Stimulated activated naive CD8-positive, alpha-beta T cell treated with anti-CD3 and anti-CD28 coated beads, Interleukin-15, amount 100 ng/mL, for 72 hours (primary cell): ENCODE measurements around the gene HCAR3.
A peak's percentile ranks its signal among the peaks of the same experiment; 100 is the strongest.
"Not testable (repeated sequence)": the region's sequence is repeated elsewhere in the genome, so short reads cannot be mapped to it uniquely, and the experiment has no call there.

Experiments
- ATAC-seq: fragments of 150-1000 bp; cut with Tn5 transposase; 2 replicates; pipeline ENCODE4 v1.10.0; 2021; ENCODE audit warnings: mild to moderate bottlenecking, moderate library complexity
- DNase-seq, 2 donors: peaks; one replicate each; pipeline ENCODE4 v3.0.0; 2021 to 2022
- H3K27ac Mint-ChIP-seq, 2 donors: one replicate each; pipeline ENCODE4 v1.8.0; 2022; ENCODE audit warnings: mild to moderate bottlenecking in 2 of 2, mixed read lengths in 2 of 2, moderate library complexity in 2 of 2
- H3K27me3 Mint-ChIP-seq: one replicate; pipeline ENCODE4 v1.8.0; 2022; ENCODE audit warnings: mixed read lengths
- H3K4me1 Mint-ChIP-seq: one replicate; pipeline ENCODE4 v1.8.0; 2022; ENCODE audit warnings: mild to moderate bottlenecking, mixed read lengths
- H3K4me3 Mint-ChIP-seq, 2 donors: one replicate each; pipeline ENCODE4 v1.8.0; 2022; ENCODE audit warnings: mild to moderate bottlenecking in 2 of 2, mixed read lengths in 2 of 2, moderate library complexity in 1 of 2
- H3K9me3 Mint-ChIP-seq, 2 donors: one replicate each; pipeline ENCODE4 v1.8.0; 2022; ENCODE audit warnings: mixed read lengths in 2 of 2

HCAR3 gene

GRCh38 chr12:122730215-122731014 lies 13.8 kb upstream of the HCAR3 start, which contains the start of gene HCAR1:
TSS of gene HCAR1 (minus strand) at chr12:122730844. CDS start at chr12:122730339, 505 bp downstream.
- peaks cover 0 to 7% of the 10 kb centered on the region in 2 donors for H3K9me3 Mint-ChIP-seq
- peak within 1 kb of the TSS; percentile 24 to 67 for H3K4me3 Mint-ChIP-seq
- peaks cover 85% of the 10 kb centered on the region for H3K4me1 Mint-ChIP-seq
- H3K27me3 Mint-ChIP-seq, result no peaks in the 10 kb centered on the region
- DNase-seq, result peak; percentile 55 to 73
- ATAC-seq, result peak; percentile 92
- peak within 1 kb of the TSS in 1 of 2 donors; percentile 69 for H3K27ac Mint-ChIP-seq

- Mint-ChIP-seq H3K27me3 (no peaks in the 10 kb centered on the region), H3K4me1 (peaks cover 92% of the 10 kb centered on the region), H3K4me3 (peak overlapping the region; percentile 27 to 67), H3K9me3 (peaks cover 0 to 7% of the 10 kb centered on the region in 2 donors), H3K27ac (no peak overlapping the region)
- no peak for DNase-seq
- no peak for ATAC-seq
These were observed 13.1 kb upstream of the HCAR3 start for GRCh38 chr12:122729583-122730214.

GRCh38 chr12:122726080-122726558 lies 9.5 kb upstream of the HCAR3 start:
- Mint-ChIP-seq H3K4me1 (peaks cover 76% of the 10 kb centered on the region), H3K27ac (peak overlapping the region in 1 of 2 donors; percentile 80), H3K9me3 (no peaks in the 10 kb centered on the region), H3K4me3 (peak overlapping the region; percentile 23 to 58), H3K27me3 (no peaks in the 10 kb centered on the region)
- DNase-seq, result no peak
- no peak for ATAC-seq

- Mint-ChIP-seq H3K4me1 (peaks cover 76% of the 10 kb centered on the region), H3K9me3 (no peaks in the 10 kb centered on the region), H3K27ac (peak overlapping the region in 1 of 2 donors; percentile 80), H3K4me3 (peak overlapping the region; percentile 23 to 58), H3K27me3 (no peaks in the 10 kb centered on the region)
- ATAC-seq, result no peak
- DNase-seq, result no peak
These were observed 9.0 kb upstream of the HCAR3 start for GRCh38 chr12:122725452-122726079.

- ATAC-seq, result no peak
- H3K4me1 Mint-ChIP-seq, result peaks cover 73% of the 10 kb centered on the region
- no peak overlapping the region for H3K4me3 Mint-ChIP-seq
- no peaks in the 10 kb centered on the region for H3K9me3 Mint-ChIP-seq
- DNase-seq, result no peak
- H3K27me3 Mint-ChIP-seq, result no peaks in the 10 kb centered on the region
- H3K27ac Mint-ChIP-seq, result peak overlapping the region in 1 of 2 donors; percentile 25
These were observed 8.1 kb upstream of the HCAR3 start for GRCh38 chr12:122724641-122725243.

GRCh38 chr12:122722387-122722786 lies 5.8 kb upstream of the HCAR3 start:
- H3K4me1 Mint-ChIP-seq, result peaks cover 50% of the 10 kb centered on the region
- no peaks in the 10 kb centered on the region for H3K9me3 Mint-ChIP-seq
- no peak for DNase-seq
- H3K4me3 Mint-ChIP-seq, result peak overlapping the region in 1 of 2 donors; percentile 38
- H3K27ac Mint-ChIP-seq, result peak overlapping the region; percentile 25 to 44
- ATAC-seq, result no peak
- H3K27me3 Mint-ChIP-seq, result no peaks in the 10 kb centered on the region

- H3K9me3 Mint-ChIP-seq, result no peaks in the 10 kb centered on the region
- peak overlapping the region in 1 of 2 donors; percentile 87 for H3K27ac Mint-ChIP-seq
- ATAC-seq, result peak; percentile 61
- H3K4me3 Mint-ChIP-seq, result peak overlapping the region in 1 of 2 donors; percentile 72
- H3K4me1 Mint-ChIP-seq, result peaks cover 42% of the 10 kb centered on the region
- no peak for DNase-seq
- no peaks in the 10 kb centered on the region for H3K27me3 Mint-ChIP-seq
These were observed 4.5 kb upstream of the HCAR3 start for GRCh38 chr12:122721057-122721545.

GRCh38 chr12:122715211-122715610 lies 1.4 kb downstream of the HCAR3 start:
- Mint-ChIP-seq H3K27me3 (peaks cover 17% of the 10 kb centered on the region), H3K4me1 (peaks cover 11% of the 10 kb centered on the region)
- H3K4me3 Mint-ChIP-seq, H3K27ac Mint-ChIP-seq, H3K9me3 Mint-ChIP-seq, DNase-seq, ATAC-seq: not testable (repeated sequence)

GRCh38 chr12:122713491-122714188 lies 3.0 kb downstream of the HCAR3 start:
- not testable (repeated sequence) for H3K4me1 Mint-ChIP-seq, H3K4me3 Mint-ChIP-seq, H3K27ac Mint-ChIP-seq, ATAC-seq, DNase-seq, H3K9me3 Mint-ChIP-seq
- H3K27me3 Mint-ChIP-seq, result peaks cover 21% of the 10 kb centered on the region

- not testable (repeated sequence) for ATAC-seq, H3K4me3 Mint-ChIP-seq
- peak overlapping the region in 1 of 2 donors; percentile 47 for H3K27ac Mint-ChIP-seq
These were observed 5.3 kb downstream of the HCAR3 start for GRCh38 chr12:122711266-122711665.

GRCh38 chr12:122710341-122710740 lies 6.3 kb downstream of the HCAR3 start:
- DNase-seq, H3K4me1 Mint-ChIP-seq, H3K4me3 Mint-ChIP-seq, H3K9me3 Mint-ChIP-seq, ATAC-seq, H3K27ac Mint-ChIP-seq: not testable (repeated sequence)
- peaks cover 18% of the 10 kb centered on the region for H3K27me3 Mint-ChIP-seq

More at GRCh38 chr12:122711266-122711665, 5.3 kb downstream of the HCAR3 start:
- not testable (repeated sequence) for H3K4me1 Mint-ChIP-seq, DNase-seq, H3K9me3 Mint-ChIP-seq
- peaks cover 21% of the 10 kb centered on the region for H3K27me3 Mint-ChIP-seq

GRCh38 chr12:122709287-122709686 lies 7.3 kb downstream of the HCAR3 start:
- ATAC-seq, H3K27me3 Mint-ChIP-seq, H3K27ac Mint-ChIP-seq: not testable (repeated sequence)

GRCh38 chr12:122703841-122704240 lies 12.8 kb downstream of the HCAR3 start:
- not testable (repeated sequence) for ATAC-seq, H3K4me3 Mint-ChIP-seq, H3K4me1 Mint-ChIP-seq, H3K9me3 Mint-ChIP-seq, DNase-seq, H3K27me3 Mint-ChIP-seq
- peak overlapping the region in 1 of 2 donors; percentile 14 for H3K27ac Mint-ChIP-seq

More at GRCh38 chr12:122709287-122709686, 7.3 kb downstream of the HCAR3 start:
- not testable (repeated sequence) for H3K4me1 Mint-ChIP-seq, H3K9me3 Mint-ChIP-seq, DNase-seq, H3K4me3 Mint-ChIP-seq

GRCh38 chr12:122702890-122703611 lies 13.6 kb downstream of the HCAR3 start, which contains the start of gene HCAR2:
TSS of gene HCAR2 (minus strand) at chr12:122703357. CDS start at chr12:122703283, 74 bp downstream.
- not testable (repeated sequence) for H3K4me1 Mint-ChIP-seq, H3K9me3 Mint-ChIP-seq, DNase-seq, ATAC-seq, H3K4me3 Mint-ChIP-seq, H3K27me3 Mint-ChIP-seq
- H3K27ac Mint-ChIP-seq, result peak within 1 kb of the TSS in 1 of 2 donors; percentile 14
